Lung (tissue), 12 donors: ENCODE measurements around the gene DNAJB11. TPM values are rescaled to one million over a fixed set of nuclear protein-coding genes. Genes with fewer than 3 reads are reported as not detected.

Source experiments
- ATAC-seq: fragments of 200-7000 bp; cut with Tn5 transposase; one replicate; pipeline ENCODE4 v1.9.1; 2020; ENCODE audit warnings: moderate number of reproducible peaks; ENCODE audit not compliant: insufficient read depth, low FRiP score
- DNase-seq, 3 donors: peaks; one replicate each; pipeline ENCODE4 v3.0.0-alpha.2; 2013 to 2017
- H3K27ac ChIP-seq, 2 donors: one replicate each; pipeline ENCODE4 v1.5.1; 2013; ENCODE audit warnings: mild to moderate bottlenecking in 2 of 2, moderate library complexity in 2 of 2, control low read depth in 1 of 2, inconsistent platforms in 1 of 2, low read depth in 1 of 2, low read length in 1 of 2
- H3K27me3 ChIP-seq, 3 donors: one replicate each; pipeline ENCODE4 v1.5.1; 2013; ENCODE audit warnings: low read length in 2 of 3; ENCODE audit not compliant: control insufficient read depth in 3 of 3, insufficient read depth in 3 of 3
- H3K36me3 ChIP-seq, 4 donors: one replicate each; pipeline ENCODE4 v1.5.1; 2013; ENCODE audit warnings: low read length in 4 of 4, mild to moderate bottlenecking in 1 of 4, moderate library complexity in 1 of 4; ENCODE audit not compliant: control insufficient read depth in 4 of 4, insufficient read depth in 4 of 4
- H3K4me1 ChIP-seq, 5 donors: one replicate each; pipeline ENCODE4 v1.5.1; 2013; ENCODE audit warnings: low read length in 5 of 5, mild to moderate bottlenecking in 2 of 5, moderate library complexity in 1 of 5; ENCODE audit not compliant: control insufficient read depth in 5 of 5, insufficient read depth in 5 of 5
- H3K4me3 ChIP-seq: one replicate; pipeline ENCODE4 v1.5.1; 2013; ENCODE audit warnings: mild to moderate bottlenecking, control low read depth, moderate library complexity
- H3K9ac ChIP-seq, 2 donors: one replicate each; pipeline ENCODE4 v1.5.1; 2013; ENCODE audit warnings: low read length in 2 of 2, control low read depth in 1 of 2; ENCODE audit not compliant: insufficient read depth in 1 of 2
- H3K9me3 ChIP-seq, 4 donors: one replicate each; pipeline ENCODE4 v1.5.1; 2013; ENCODE audit warnings: low read length in 3 of 4, mild to moderate bottlenecking in 1 of 4, moderate library complexity in 1 of 4; ENCODE audit not compliant: control insufficient read depth in 4 of 4, insufficient read depth in 3 of 4
- WGBS, 2 donors: extraction: QIAGEN DNeasy Blood & Tissue Kit; methylation state at CpG; one replicate each; pipeline ENCODE4 v1.1.7; 2013; 5-methylcytosine and 5-hydroxymethylcytosine counted together
- polyA plus RNA-seq, 2 donors: library from polyadenylated mRNA; stranded (reverse); fragments of 200-250 nt; gene quantifications; one replicate each; pipeline ENCODE4 v1.2.1, GENCODE V29; 2013
- total RNA-seq, 2 donors: library from RNA; depleted of rRNA in 1 of 2; stranded (reverse); fragments of >200 nt in 1 of 2; gene quantifications; one replicate each; pipeline ENCODE4 v1.2.1, GENCODE V29; 2014 to 2021
- TF ChIP-seq, protein P1 (sequence below): IDR thresholded peaks from 2 replicates; pipeline ENCODE4 v1.5.1; 2012; ENCODE audit warnings: mild to moderate bottlenecking; ENCODE audit errors: control extremely low read depth, extremely low read depth
- donor health status: control.
- donor health status: control.
- donor health status: Bipolar disorder and iron deficiency.
- donor health status: healthy.
- donor health status: DM: yes; HTN: yes; CAD: no.

DNAJB11 gene
- total and polyA plus RNA-seq, 4 donors, result 46.1 to 109 (median 53.0) TPM

DNA sequence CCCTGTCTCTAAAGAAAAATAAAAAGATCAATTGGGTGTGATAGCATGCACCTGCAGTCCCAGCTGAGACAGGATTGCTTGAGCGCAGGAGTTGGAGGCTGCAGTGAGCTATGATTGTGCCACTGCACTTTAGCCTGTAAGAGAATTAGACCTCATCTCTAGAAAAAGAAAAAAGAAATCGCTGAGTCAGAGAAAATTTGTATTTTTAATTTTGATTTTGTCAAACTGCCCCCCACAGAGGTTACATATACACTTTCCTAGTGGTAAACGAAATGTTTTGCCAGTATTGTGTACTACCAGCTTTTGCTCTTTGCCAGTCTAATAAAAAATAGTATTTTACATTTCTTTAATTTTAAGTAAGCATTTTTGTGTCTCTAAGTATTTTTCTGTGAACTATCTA, 21.0 kb upstream of the DNAJB11 start:
- no peaks in the 10 kb centered on the region for H3K9me3 ChIP-seq
- no peak overlapping the region for H3K27ac ChIP-seq
- no peak overlapping the region for H3K4me3 ChIP-seq
- no peak for DNase-seq
- TF ChIP-seq, protein P1, sequence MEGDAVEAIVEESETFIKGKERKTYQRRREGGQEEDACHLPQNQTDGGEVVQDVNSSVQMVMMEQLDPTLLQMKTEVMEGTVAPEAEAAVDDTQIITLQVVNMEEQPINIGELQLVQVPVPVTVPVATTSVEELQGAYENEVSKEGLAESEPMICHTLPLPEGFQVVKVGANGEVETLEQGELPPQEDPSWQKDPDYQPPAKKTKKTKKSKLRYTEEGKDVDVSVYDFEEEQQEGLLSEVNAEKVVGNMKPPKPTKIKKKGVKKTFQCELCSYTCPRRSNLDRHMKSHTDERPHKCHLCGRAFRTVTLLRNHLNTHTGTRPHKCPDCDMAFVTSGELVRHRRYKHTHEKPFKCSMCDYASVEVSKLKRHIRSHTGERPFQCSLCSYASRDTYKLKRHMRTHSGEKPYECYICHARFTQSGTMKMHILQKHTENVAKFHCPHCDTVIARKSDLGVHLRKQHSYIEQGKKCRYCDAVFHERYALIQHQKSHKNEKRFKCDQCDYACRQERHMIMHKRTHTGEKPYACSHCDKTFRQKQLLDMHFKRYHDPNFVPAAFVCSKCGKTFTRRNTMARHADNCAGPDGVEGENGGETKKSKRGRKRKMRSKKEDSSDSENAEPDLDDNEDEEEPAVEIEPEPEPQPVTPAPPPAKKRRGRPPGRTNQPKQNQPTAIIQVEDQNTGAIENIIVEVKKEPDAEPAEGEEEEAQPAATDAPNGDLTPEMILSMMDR, result no peak
- no peaks in the 10 kb centered on the region for H3K4me1 ChIP-seq
- no peaks in the 10 kb centered on the region for H3K27me3 ChIP-seq
- H3K9ac ChIP-seq, result no peak overlapping the region
- no peak for ATAC-seq
- H3K36me3 ChIP-seq, result peaks cover 8 to 32% (median 19%) of the 10 kb centered on the region in 4 donors
- 97 to 99% methylated on average over 3 of the region's 3 CpGs for WGBS, 2 donors

DNA sequence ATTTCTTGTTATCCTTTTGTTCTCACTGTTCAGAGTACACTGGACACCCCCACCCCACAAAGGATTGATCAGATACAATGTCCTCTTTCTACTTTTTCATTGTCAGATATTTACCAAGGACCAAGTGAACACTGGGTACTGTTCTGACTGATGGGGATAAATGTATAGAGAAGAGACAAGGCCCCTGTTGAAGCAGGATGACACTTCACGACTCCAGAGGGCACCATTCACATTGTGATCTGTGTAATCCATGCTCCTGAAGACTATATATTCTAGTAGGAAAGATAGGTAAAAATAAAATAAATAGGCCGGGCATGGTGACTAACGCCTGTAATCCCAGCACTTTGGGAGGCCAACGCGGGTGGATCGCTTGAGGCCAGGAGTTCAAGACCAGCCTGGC, 19.1 kb upstream of the DNAJB11 start:
- Histone ChIP-seq H3K27ac (no peak overlapping the region), H3K36me3 (peaks cover 13 to 40% (median 26%) of the 10 kb centered on the region in 4 donors), H3K27me3 (no peaks in the 10 kb centered on the region), H3K9ac (no peak overlapping the region), H3K4me3 (no peak overlapping the region), H3K4me1 (no peaks in the 10 kb centered on the region), H3K9me3 (no peaks in the 10 kb centered on the region)
- no peak for DNase-seq
- ATAC-seq, result no peak
- WGBS, 2 donors, result 95% methylated on average over 6 of the region's 6 CpGs
- TF ChIP-seq, protein P1, result no peak

- ATAC-seq (no peak), DNase-seq (no peak)
- Histone ChIP-seq H3K9ac (no peak overlapping the region), H3K4me1 (no peaks in the 10 kb centered on the region), H3K27me3 (no peaks in the 10 kb centered on the region), H3K4me3 (no peak overlapping the region), H3K36me3 (peaks cover 15 to 46% (median 29%) of the 10 kb centered on the region in 4 donors), H3K27ac (no peak overlapping the region), H3K9me3 (no peaks in the 10 kb centered on the region)
- TF ChIP-seq, protein P1, result no peak
- WGBS, 2 donors, result 56 to 63% methylated on average over 5 of the region's 5 CpGs
Measured at GRCh38 chr3:186552408-186553031, 18.0 kb upstream of the DNAJB11 start.

DNA sequence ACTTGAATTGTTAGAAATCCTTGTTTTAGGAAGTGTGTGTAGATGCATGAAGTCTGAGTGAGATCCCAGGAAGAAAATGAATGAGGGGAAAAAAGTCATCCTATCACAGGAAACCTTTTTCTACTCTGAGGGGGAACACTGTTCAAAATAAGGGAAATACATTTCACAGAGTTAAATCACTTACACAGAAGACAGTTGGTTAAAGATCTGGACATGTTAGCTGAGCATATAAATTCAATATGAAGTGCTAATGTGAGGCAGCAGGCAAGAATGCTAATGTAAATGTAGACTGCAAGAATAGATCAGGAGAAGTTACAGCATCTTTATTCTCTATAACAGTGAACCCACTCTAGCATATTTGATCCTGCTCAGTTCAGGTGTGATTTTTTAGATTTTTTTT, 5.9 kb upstream of the DNAJB11 start:
- TF ChIP-seq, protein P1, result no peak
- DNase-seq (no peak), ATAC-seq (no peak)
- H3K27ac ChIP-seq, result no peak overlapping the region
- no peaks in the 10 kb centered on the region for H3K9me3 ChIP-seq
- H3K4me3 ChIP-seq, result no peak overlapping the region
- H3K27me3 ChIP-seq, result no peaks in the 10 kb centered on the region
- no peak overlapping the region for H3K9ac ChIP-seq
- peaks cover 1 to 28% (median 11%) of the 10 kb centered on the region in 5 donors for H3K4me1 ChIP-seq
- H3K36me3 ChIP-seq, result peaks cover 0 to 8% (median 2%) of the 10 kb centered on the region in 4 donors
